ENCODE data around the gene ZC3H15. TPM values are rescaled to one million over a fixed set of nuclear protein-coding genes. Genes with fewer than 3 reads are reported as not detected.
"Not testable (repeated sequence)": the region's sequence is repeated elsewhere in the genome, so short reads cannot be mapped to it uniquely, and the experiment has no call there.

ZC3H15 gene
- total RNA-seq, 1 donor from 2014 or later, result 17.5 TPM

GRCh38 chr2:186466743-186467142 is 19.3 kb upstream of the ZC3H15 start:
- Histone ChIP-seq H3K9me3 (peaks cover 0 to 9% of the 10 kb centered on the region in 2 donors), H3K27ac (no peak overlapping the region), H3K4me3 (no peak overlapping the region), H3K4me1 (no peaks in the 10 kb centered on the region), H3K36me3 (no peaks in the 10 kb centered on the region), H3K27me3 (no peaks in the 10 kb centered on the region)
- intact Hi-C loops (cut with DNase I), result no loop called here
- DNase-seq (ENCODE audit: low spot score in 2 of 2), result no peak
- no peak for TF ChIP-seq CTCF (IDR thresholded peaks at IDR 0.05)

GRCh38 chr2:186467421-186467820 is 18.6 kb upstream of the ZC3H15 start:
- H3K9me3 ChIP-seq, result peaks cover 0 to 12% of the 10 kb centered on the region in 2 donors
- no peak overlapping the region for H3K4me3 ChIP-seq
- intact Hi-C loops (cut with DNase I), result no loop called here
- H3K27me3 ChIP-seq, result no peaks in the 10 kb centered on the region
- no peak overlapping the region for H3K27ac ChIP-seq
- no peaks in the 10 kb centered on the region for H3K4me1 ChIP-seq
- DNase-seq (ENCODE audit: low spot score in 2 of 2), result no peak
- no peaks in the 10 kb centered on the region for H3K36me3 ChIP-seq
- TF ChIP-seq CTCF (IDR thresholded peaks at IDR 0.05), result no peak

- H3K4me3 ChIP-seq; DNase-seq (ENCODE audit: low spot score in 2 of 2); H3K27ac ChIP-seq; H3K36me3 ChIP-seq; H3K27me3 ChIP-seq; intact Hi-C loops (cut with DNase I); H3K4me1 ChIP-seq: not testable (repeated sequence)
- H3K9me3 ChIP-seq, result peaks cover 0 to 12% of the 10 kb centered on the region in 2 donors
Measured at GRCh38 chr2:186472722-186473493, 13.2 kb upstream of the ZC3H15 start.

- H3K36me3 ChIP-seq; H3K27ac ChIP-seq; DNase-seq (ENCODE audit: low spot score in 2 of 2); H3K4me1 ChIP-seq; intact Hi-C loops (cut with DNase I); H3K4me3 ChIP-seq; H3K27me3 ChIP-seq: not testable (repeated sequence)
- peaks cover 0 to 12% of the 10 kb centered on the region in 2 donors for H3K9me3 ChIP-seq
Measured at GRCh38 chr2:186474239-186474638, 11.8 kb upstream of the ZC3H15 start.

GRCh38 chr2:186477790-186478189 is 8.3 kb upstream of the ZC3H15 start:
- no peaks in the 10 kb centered on the region for H3K27me3 ChIP-seq
- H3K9me3 ChIP-seq, result no peaks in the 10 kb centered on the region
- TF ChIP-seq CTCF (IDR thresholded peaks at IDR 0.05), result no peak
- H3K36me3 ChIP-seq, result no peaks in the 10 kb centered on the region
- no peaks in the 10 kb centered on the region for H3K4me1 ChIP-seq
- intact Hi-C loops (cut with DNase I), result no loop called here
- H3K27ac ChIP-seq, result no peak overlapping the region
- DNase-seq (ENCODE audit: low spot score in 2 of 2), result no peak
- no peak overlapping the region for H3K4me3 ChIP-seq

GRCh38 chr2:186480991-186481390 is 5.1 kb upstream of the ZC3H15 start:
- intact Hi-C loops (cut with DNase I), result no loop called here
- DNase-seq (ENCODE audit: low spot score in 2 of 2), result no peak
- no peaks in the 10 kb centered on the region for H3K9me3 ChIP-seq
- no peaks in the 10 kb centered on the region for H3K36me3 ChIP-seq
- no peaks in the 10 kb centered on the region for H3K27me3 ChIP-seq
- H3K4me3 ChIP-seq, result no peak overlapping the region
- no peak overlapping the region for H3K27ac ChIP-seq
- TF ChIP-seq CTCF (IDR thresholded peaks at IDR 0.05), result no peak
- peaks cover 0 to 4% of the 10 kb centered on the region in 2 donors for H3K4me1 ChIP-seq
